ENCODE data around the gene ADCY3. TPM values are rescaled to one million over a fixed set of nuclear protein-coding genes. Genes with fewer than 3 reads are reported as not detected.

The ADCY3 gene
- total and polyA plus RNA-seq, 9 of the 15 experiments (the other 6 are each of a cell fraction or from before 2014, with no cell fraction given) = 1.5 to 54.8 (median 26.3) TPM

GRCh38 chr2:24917086-24917485, 3.0 kb downstream of the ADCY3 start:
- no peak overlapping the region for H2AFZ ChIP-seq (ENCODE audit: low read depth, low read length)
- no peaks in the 10 kb centered on the region for H3K27me3 ChIP-seq (ENCODE audit: control insufficient read depth in 2 of 2, insufficient read depth in 2 of 2, low read length in 2 of 2)
- H3K36me3 ChIP-seq (ENCODE audit: control insufficient read depth, insufficient read depth, low read length) = peaks cover 57% of the 10 kb centered on the region; the same call in 2 of the 3 replicates
- intact Hi-C loops (cut with micrococcal nuclease) = no loop called here
- peak overlapping the region in 1 of 2 experiments; percentile 92; a peak in 2 of 4 replicates for H3K9ac ChIP-seq (ENCODE audit: insufficient read depth in 1 of 2, low read depth in 2 of 2, low read length in 2 of 2)
- in situ Hi-C loops (cut with MboI) = no loop called here
- H3K4me2 ChIP-seq (ENCODE audit: insufficient read depth, low read length) = peak overlapping the region; percentile 77
- H3K9me1 ChIP-seq (ENCODE audit: control insufficient read depth, insufficient read depth, low read length) = peaks cover 12% of the 10 kb centered on the region
- peaks cover 33% of the 10 kb centered on the region for H3K79me2 ChIP-seq (ENCODE audit: control insufficient read depth, insufficient read depth, low read length)
- ATAC-seq (no peak), FAIRE-seq (peak; percentile 82), DNase-seq (ENCODE audit: extremely low read depth in 1 of 4, low spot score in 3 of 4) (peak in 2 of 4 experiments; percentile 27 to 30)
- ChIA-PET CTCF (ENCODE audit: low intra/inter-chr PET ratio) (no interaction called here), POLR2A (no interaction called here)
- H3K27ac ChIP-seq (ENCODE audit: extremely low read depth, low read depth, low read length) = no peak overlapping the region
- 57% methylated on average over 6 of the region's 7 CpGs for WGBS (ENCODE audit: insufficient coverage, low coverage, missing lambda C conversion rate)
- no TSS peak for BruUV-seq (replicated peaks)
- H3K4me1 ChIP-seq (replicated peaks in 1 of 2; ENCODE audit: control insufficient read depth in 2 of 2, insufficient read depth in 2 of 2, low read length in 2 of 2) = peaks cover 29 to 46% of the 10 kb centered on the region in 2 experiments; a peak in 4 of 5 replicates
- H4K20me1 ChIP-seq (replicated peaks; ENCODE audit: control insufficient read depth, insufficient read depth, low read length) = peaks cover 14% of the 10 kb centered on the region
- no peak overlapping the region for H3K4me3 ChIP-seq
- no peaks in the 10 kb centered on the region for H3K9me3 ChIP-seq (replicated peaks; ENCODE audit: control insufficient read depth, insufficient read depth, low read depth, low read length)
- no peak for TF ChIP-seq RFX1 (IDR thresholded peaks at IDR 0.05)
- no peak for TF ChIP-seq ZSCAN29 (IDR thresholded peaks at IDR 0.05)
- no peak for TF ChIP-seq ELF1 (tag; IDR thresholded peaks at IDR 0.05)
- no peak for TF ChIP-seq BCLAF1 (IDR thresholded peaks at IDR 0.05; ENCODE audit: borderline replicate concordance in 1 of 2, control insufficient read depth in 1 of 2, low read depth in 2 of 2, low read length in 1 of 2)
- no peak for TF ChIP-seq BRD9 (IDR thresholded peaks at IDR 0.05; ENCODE audit: low read depth, partially characterized antibody)
- TF ChIP-seq CBFA2T3 (IDR thresholded peaks at IDR 0.05) = 0 out of 2 replicates have a peak, but pooled peaks have one; percentile 4
- no peak for TF ChIP-seq HNRNPL (IDR thresholded peaks at IDR 0.05; ENCODE audit: low read depth, low read length)
